Activated naive CD8-positive, alpha-beta T cell treated with anti-CD3 and anti-CD28 coated beads, Interleukin-2, amount 50 U/mL, for 24 hours (primary cell): ENCODE measurements around the gene TBC1D16.

Source experiments
- ATAC-seq: fragments of 150-1000 bp; cut with Tn5 transposase; one replicate; pipeline ENCODE4 v1.10.0; 2021
- DNase-seq: peaks from one replicate; pipeline ENCODE4 v3.0.0; 2021
- H3K27ac Mint-ChIP-seq: one replicate; pipeline ENCODE4 v1.8.0; 2021; ENCODE audit warnings: mild to moderate bottlenecking, mixed read lengths
- H3K27me3 Mint-ChIP-seq: one replicate; pipeline ENCODE4 v1.8.0; 2021; ENCODE audit warnings: mixed read lengths
- H3K36me3 Mint-ChIP-seq: one replicate; pipeline ENCODE4 v1.8.0; 2021; ENCODE audit warnings: low read depth, mixed read lengths
- H3K4me1 Mint-ChIP-seq: one replicate; pipeline ENCODE4 v1.8.0; 2021; ENCODE audit warnings: mixed read lengths
- H3K4me3 Mint-ChIP-seq: one replicate; pipeline ENCODE4 v1.8.0; 2021; ENCODE audit warnings: mild to moderate bottlenecking, moderate library complexity, mixed read lengths
- H3K9me3 Mint-ChIP-seq: one replicate; pipeline ENCODE4 v1.8.0; 2021; ENCODE audit warnings: mixed read lengths

TBC1D16 gene

GRCh38 chr17:79985361-79985942 lies 50.2 kb downstream of the TBC1D16 start:
- H3K27ac Mint-ChIP-seq, result no peak overlapping the region
- peaks cover 15% of the 10 kb centered on the region for H3K4me1 Mint-ChIP-seq
- H3K36me3 Mint-ChIP-seq, result no peaks in the 10 kb centered on the region
- H3K9me3 Mint-ChIP-seq, result no peaks in the 10 kb centered on the region
- DNase-seq, result no peak
- no peak for ATAC-seq
- no peak overlapping the region for H3K4me3 Mint-ChIP-seq
- H3K27me3 Mint-ChIP-seq, result no peaks in the 10 kb centered on the region

DNA sequence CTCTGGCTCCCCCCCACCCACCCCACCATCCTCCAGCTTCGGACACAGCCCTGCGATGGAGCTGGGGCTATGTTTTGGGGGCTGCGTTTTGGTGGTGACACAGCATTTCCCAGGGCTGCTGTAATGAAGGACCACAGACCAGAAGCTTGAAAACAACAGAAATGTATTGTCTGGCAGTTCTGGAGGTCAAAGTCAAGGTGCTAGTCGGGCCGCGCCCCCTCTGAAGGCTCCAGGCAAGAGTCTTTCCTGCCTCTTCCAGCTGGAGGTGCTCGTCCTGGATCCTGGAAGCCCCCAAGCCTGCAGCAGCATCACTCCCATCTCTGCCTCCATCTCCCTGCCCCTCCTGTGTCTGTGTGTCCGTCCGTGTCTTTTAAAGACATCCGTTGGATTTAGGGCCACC lies 50.8 kb downstream of the TBC1D16 start:
- ATAC-seq, result no peak
- H3K27ac Mint-ChIP-seq, result no peak overlapping the region
- no peaks in the 10 kb centered on the region for H3K27me3 Mint-ChIP-seq
- H3K36me3 Mint-ChIP-seq, result no peaks in the 10 kb centered on the region
- peaks cover 15% of the 10 kb centered on the region for H3K4me1 Mint-ChIP-seq
- H3K4me3 Mint-ChIP-seq, result no peak overlapping the region
- DNase-seq, result no peak
- H3K9me3 Mint-ChIP-seq, result no peaks in the 10 kb centered on the region

GRCh38 chr17:79984045-79984840 lies 51.4 kb downstream of the TBC1D16 start:
- DNase-seq, result no peak
- Mint-ChIP-seq H3K27me3 (no peaks in the 10 kb centered on the region), H3K4me1 (peaks cover 15% of the 10 kb centered on the region), H3K36me3 (no peaks in the 10 kb centered on the region), H3K9me3 (no peaks in the 10 kb centered on the region), H3K27ac (no peak overlapping the region), H3K4me3 (no peak overlapping the region)
- no peak for ATAC-seq

GRCh38 chr17:79983456-79983855 lies 52.2 kb downstream of the TBC1D16 start:
- Mint-ChIP-seq H3K27ac (no peak overlapping the region), H3K27me3 (no peaks in the 10 kb centered on the region), H3K36me3 (no peaks in the 10 kb centered on the region), H3K4me1 (peaks cover 8% of the 10 kb centered on the region), H3K4me3 (no peak overlapping the region), H3K9me3 (no peaks in the 10 kb centered on the region)
- ATAC-seq (no peak), DNase-seq (no peak)

DNA sequence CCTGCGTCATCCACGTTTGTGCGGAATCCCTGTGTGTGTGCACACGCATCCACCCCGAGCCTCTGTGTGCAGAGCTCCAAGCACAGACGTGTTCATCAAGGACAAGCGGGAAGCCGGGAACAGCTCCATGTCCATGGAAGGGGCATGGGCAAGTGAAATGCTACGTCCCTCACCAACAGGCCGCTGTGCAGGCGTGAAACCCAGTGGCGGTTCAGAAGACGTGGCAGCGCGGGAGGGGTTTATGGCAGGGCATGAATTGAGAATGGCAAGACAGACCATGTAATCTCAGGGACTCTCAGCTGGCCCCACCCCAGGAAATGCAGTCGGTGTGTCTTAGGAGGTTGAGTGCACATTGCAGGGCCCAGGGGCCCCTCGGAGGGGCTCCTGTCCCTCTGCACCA lies 52.7 kb downstream of the TBC1D16 start:
- DNase-seq (no peak), ATAC-seq (no peak)

GRCh38 chr17:79981661-79982101 lies 54.0 kb downstream of the TBC1D16 start:
- ATAC-seq, result no peak
- Mint-ChIP-seq H3K4me1 (no peaks in the 10 kb centered on the region), H3K27me3 (no peaks in the 10 kb centered on the region), H3K36me3 (no peaks in the 10 kb centered on the region), H3K4me3 (no peak overlapping the region), H3K9me3 (no peaks in the 10 kb centered on the region), H3K27ac (no peak overlapping the region)
- DNase-seq, result no peak

More for the DNA sequence above, 52.7 kb downstream of the TBC1D16 start:
- Mint-ChIP-seq H3K27me3 (no peaks in the 10 kb centered on the region), H3K9me3 (no peaks in the 10 kb centered on the region), H3K27ac (no peak overlapping the region), H3K4me3 (no peak overlapping the region), H3K36me3 (no peaks in the 10 kb centered on the region), H3K4me1 (peaks cover 4% of the 10 kb centered on the region)

GRCh38 chr17:79981090-79981489 lies 54.6 kb downstream of the TBC1D16 start:
- Mint-ChIP-seq H3K4me1 (no peaks in the 10 kb centered on the region), H3K27ac (no peak overlapping the region), H3K27me3 (no peaks in the 10 kb centered on the region), H3K36me3 (no peaks in the 10 kb centered on the region), H3K4me3 (no peak overlapping the region), H3K9me3 (no peaks in the 10 kb centered on the region)
- DNase-seq, result no peak
- ATAC-seq, result no peak

GRCh38 chr17:79980246-79981043 lies 55.2 kb downstream of the TBC1D16 start:
- no peaks in the 10 kb centered on the region for H3K27me3 Mint-ChIP-seq
- no peaks in the 10 kb centered on the region for H3K9me3 Mint-ChIP-seq
- H3K4me1 Mint-ChIP-seq, result no peaks in the 10 kb centered on the region
- no peak for DNase-seq
- ATAC-seq, result no peak
- H3K27ac Mint-ChIP-seq, result no peak overlapping the region
- H3K36me3 Mint-ChIP-seq, result no peaks in the 10 kb centered on the region
- no peak overlapping the region for H3K4me3 Mint-ChIP-seq

GRCh38 chr17:79979816-79980215 lies 55.9 kb downstream of the TBC1D16 start:
- DNase-seq (no peak), ATAC-seq (no peak)
- H3K27ac Mint-ChIP-seq, result no peak overlapping the region
- no peaks in the 10 kb centered on the region for H3K9me3 Mint-ChIP-seq
- no peaks in the 10 kb centered on the region for H3K4me1 Mint-ChIP-seq
- no peaks in the 10 kb centered on the region for H3K27me3 Mint-ChIP-seq
- H3K36me3 Mint-ChIP-seq, result no peaks in the 10 kb centered on the region
- H3K4me3 Mint-ChIP-seq, result no peak overlapping the region

DNA sequence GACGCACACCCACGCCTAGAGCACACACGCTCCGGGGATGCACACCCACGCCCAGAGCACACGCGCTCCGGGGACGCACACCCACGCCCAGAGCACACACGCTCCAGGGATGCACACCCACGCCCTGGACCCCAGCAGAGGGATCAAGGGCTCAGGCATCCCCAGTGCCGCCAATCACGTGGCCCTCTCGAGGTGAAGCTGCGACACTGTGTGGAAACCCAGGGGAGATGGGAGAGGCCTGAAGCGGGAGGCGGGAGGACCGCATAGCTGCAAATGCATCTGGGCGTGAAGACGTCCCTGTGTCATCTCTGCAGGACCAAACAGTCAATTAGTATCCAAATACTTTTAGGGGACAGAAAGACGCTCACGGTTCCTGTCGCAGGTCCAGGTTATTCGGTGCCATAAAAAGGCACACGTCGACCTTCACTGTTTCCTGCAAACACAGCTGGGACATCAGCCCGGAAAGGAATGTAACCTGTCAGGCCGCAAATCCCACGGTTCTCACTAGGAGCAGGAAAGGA lies 56.4 kb downstream of the TBC1D16 start:
- Mint-ChIP-seq H3K9me3 (no peaks in the 10 kb centered on the region), H3K4me3 (no peak overlapping the region), H3K36me3 (no peaks in the 10 kb centered on the region), H3K4me1 (no peaks in the 10 kb centered on the region), H3K27ac (no peak overlapping the region), H3K27me3 (no peaks in the 10 kb centered on the region)
- no peak for ATAC-seq
- DNase-seq, result no peak

GRCh38 chr17:79978548-79978855 lies 57.2 kb downstream of the TBC1D16 start:
- Mint-ChIP-seq H3K27ac (no peak overlapping the region), H3K27me3 (no peaks in the 10 kb centered on the region), H3K4me3 (no peak overlapping the region), H3K4me1 (no peaks in the 10 kb centered on the region), H3K9me3 (no peaks in the 10 kb centered on the region), H3K36me3 (no peaks in the 10 kb centered on the region)
- ATAC-seq (no peak), DNase-seq (no peak)

- Mint-ChIP-seq H3K27ac (no peak overlapping the region), H3K9me3 (no peaks in the 10 kb centered on the region), H3K36me3 (no peaks in the 10 kb centered on the region), H3K4me1 (no peaks in the 10 kb centered on the region), H3K27me3 (no peaks in the 10 kb centered on the region), H3K4me3 (no peak overlapping the region)
- ATAC-seq, result no peak
- DNase-seq, result no peak
Observed at GRCh38 chr17:79977708-79978547, 57.7 kb downstream of the TBC1D16 start.

DNA sequence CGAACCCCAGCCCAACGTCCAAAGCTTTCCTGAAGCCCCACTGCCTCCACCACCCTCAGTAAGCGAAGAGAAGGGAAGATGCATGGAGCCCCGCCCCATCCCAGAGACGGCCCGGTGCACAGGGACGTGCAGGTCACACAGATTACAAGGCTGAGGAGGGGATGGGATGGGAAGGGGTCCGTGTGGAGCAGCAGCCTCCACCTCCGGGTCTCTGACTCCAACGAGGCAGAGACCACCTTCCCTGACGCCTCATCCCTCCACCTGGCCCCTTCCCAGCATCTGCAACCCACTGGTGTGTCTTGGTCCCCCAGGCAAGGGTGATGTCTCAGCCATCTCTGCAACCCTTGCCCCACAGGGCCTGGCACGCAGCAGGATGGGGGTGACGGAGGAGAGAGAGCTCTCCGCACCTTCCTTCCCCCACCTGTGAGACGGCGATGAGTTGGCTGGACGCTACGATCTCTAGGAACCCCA lies 58.5 kb downstream of the TBC1D16 start:
- ATAC-seq (no peak), DNase-seq (no peak)
- Mint-ChIP-seq H3K27me3 (no peaks in the 10 kb centered on the region), H3K36me3 (no peaks in the 10 kb centered on the region), H3K9me3 (no peaks in the 10 kb centered on the region), H3K27ac (no peak overlapping the region), H3K4me1 (no peaks in the 10 kb centered on the region), H3K4me3 (no peak overlapping the region)

DNA sequence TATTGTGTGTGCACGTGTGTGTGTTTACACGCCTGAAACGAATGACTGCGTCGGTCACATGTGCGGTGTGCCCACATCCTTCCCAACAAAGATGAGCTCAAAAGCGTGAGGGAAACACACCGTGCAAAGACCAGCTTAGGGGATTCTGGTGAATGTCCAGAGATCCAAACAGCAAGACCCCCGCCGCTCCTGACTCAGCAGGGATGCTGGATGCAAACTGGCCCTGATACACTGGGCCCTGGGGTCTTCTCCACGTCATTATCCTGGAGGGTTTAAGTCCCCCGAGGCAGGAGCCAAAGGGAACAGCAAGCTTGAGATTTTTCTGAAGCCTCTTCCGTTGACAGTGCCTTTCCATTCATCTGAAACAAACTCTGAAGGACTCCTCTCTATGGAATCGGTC lies 59.2 kb downstream of the TBC1D16 start:
- H3K36me3 Mint-ChIP-seq, result no peaks in the 10 kb centered on the region
- H3K27ac Mint-ChIP-seq, result no peak overlapping the region
- DNase-seq (no peak), ATAC-seq (no peak)
- H3K4me3 Mint-ChIP-seq, result no peak overlapping the region
- H3K9me3 Mint-ChIP-seq, result no peaks in the 10 kb centered on the region
- H3K4me1 Mint-ChIP-seq, result no peaks in the 10 kb centered on the region
- no peaks in the 10 kb centered on the region for H3K27me3 Mint-ChIP-seq
